OCI-LY1 (cell line): ENCODE data around the gene TBC1D7.

ENCODE experiments used
- EZH2 ChIP-seq: fragments of 200-600 bp; sonication (generic), shearing (Covaris generic); IDR thresholded peaks from 2 replicates; pipeline ENCODE4 v1.8.0; 2017; ENCODE audit warnings: borderline replicate concordance, mixed run types, mild to moderate bottlenecking, antibody characterized with exemption, low read length, moderate library complexity, mixed read lengths
- TF ChIP-seq, protein P1 (sequence below): fragments of 200-600 bp; sonication (generic), shearing (Covaris generic); IDR thresholded peaks from 2 replicates; pipeline ENCODE4 v1.5.1; 2017; ENCODE audit warnings: mild to moderate bottlenecking, antibody characterized with exemption, low read length, moderate library complexity, mixed read lengths

DNA sequence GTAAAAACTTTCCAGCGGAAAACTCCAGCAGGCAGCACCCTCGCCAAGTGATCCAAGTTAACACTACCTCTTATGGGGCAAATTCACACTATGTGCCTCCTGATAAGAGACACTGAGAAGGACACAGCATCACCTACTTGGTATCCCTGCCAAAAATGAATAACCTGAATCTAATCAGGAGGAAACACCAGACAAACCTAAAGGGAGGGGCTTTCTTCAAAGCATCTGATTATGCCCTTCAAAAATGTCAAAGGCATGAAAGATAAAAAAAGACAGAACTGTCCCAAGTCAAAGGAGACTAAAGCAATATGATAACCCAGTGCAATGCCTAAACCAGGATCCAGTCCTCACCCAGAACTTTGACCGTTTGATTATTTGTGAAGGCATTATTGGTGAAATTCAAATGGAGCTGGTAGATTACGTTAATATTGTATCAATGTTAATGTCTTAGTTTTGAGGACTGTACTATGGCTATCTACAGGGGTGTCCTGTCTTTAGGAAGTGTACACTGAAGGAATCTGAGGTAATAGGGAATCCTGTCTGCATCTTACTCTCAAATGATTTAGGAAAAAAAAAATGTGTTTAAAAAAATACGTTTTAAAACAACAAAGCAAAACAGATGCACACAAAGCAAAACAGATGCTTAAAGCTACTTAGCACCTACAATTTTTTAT is 8.3 kb downstream of the TBC1D7 start:
- TF ChIP-seq, protein P1, sequence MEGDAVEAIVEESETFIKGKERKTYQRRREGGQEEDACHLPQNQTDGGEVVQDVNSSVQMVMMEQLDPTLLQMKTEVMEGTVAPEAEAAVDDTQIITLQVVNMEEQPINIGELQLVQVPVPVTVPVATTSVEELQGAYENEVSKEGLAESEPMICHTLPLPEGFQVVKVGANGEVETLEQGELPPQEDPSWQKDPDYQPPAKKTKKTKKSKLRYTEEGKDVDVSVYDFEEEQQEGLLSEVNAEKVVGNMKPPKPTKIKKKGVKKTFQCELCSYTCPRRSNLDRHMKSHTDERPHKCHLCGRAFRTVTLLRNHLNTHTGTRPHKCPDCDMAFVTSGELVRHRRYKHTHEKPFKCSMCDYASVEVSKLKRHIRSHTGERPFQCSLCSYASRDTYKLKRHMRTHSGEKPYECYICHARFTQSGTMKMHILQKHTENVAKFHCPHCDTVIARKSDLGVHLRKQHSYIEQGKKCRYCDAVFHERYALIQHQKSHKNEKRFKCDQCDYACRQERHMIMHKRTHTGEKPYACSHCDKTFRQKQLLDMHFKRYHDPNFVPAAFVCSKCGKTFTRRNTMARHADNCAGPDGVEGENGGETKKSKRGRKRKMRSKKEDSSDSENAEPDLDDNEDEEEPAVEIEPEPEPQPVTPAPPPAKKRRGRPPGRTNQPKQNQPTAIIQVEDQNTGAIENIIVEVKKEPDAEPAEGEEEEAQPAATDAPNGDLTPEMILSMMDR: no peak
- TF ChIP-seq EZH2: no peak
